Measurements from ENCODE around the gene EXOC1L. TPM values are rescaled to one million over a fixed set of nuclear protein-coding genes. Genes with fewer than 3 reads are reported as not detected.

Gene EXOC1L
- total and polyA plus RNA-seq, 2 donors (not counting 1 experiment from before 2014, with no cell fraction given): not detected

DNA sequence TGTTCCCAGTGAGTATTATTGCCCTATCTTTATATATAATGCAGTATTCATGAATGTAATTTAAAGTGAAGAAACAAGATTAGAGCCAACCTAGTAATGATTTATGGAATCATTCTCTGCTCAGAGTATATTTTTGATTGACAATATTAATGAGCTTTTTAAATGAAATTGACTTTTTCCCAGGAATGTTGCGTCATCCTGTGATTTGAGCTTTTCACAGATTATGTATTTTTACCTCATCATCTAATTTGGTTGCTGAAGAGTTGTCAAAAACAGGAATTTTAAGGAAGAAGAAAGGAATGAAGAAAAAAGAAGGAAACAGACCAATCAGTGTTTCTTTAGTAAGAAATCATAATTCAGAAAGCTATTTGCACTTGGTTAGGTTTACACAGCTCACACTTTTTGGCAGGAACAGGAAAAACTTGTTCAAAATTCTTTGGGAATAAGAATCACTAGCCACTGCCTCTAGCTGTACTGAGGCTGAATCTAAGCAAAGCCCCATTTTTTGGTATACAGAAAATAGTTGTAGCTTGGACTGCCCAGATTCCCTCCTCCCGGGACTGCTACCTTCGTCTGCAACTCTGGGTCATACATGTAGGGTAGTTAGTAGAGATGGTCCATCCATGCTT lies 61.2 kb downstream of the EXOC1L start:
- no CpG with 5 or more reads among the region's 3 CpGs for WGBS (ENCODE audit: insufficient coverage)
- no peak overlapping the region for H3K4me3 Mint-ChIP-seq
- H3K27me3 Mint-ChIP-seq: no peaks in the 10 kb centered on the region
- TF ChIP-seq, protein P1, sequence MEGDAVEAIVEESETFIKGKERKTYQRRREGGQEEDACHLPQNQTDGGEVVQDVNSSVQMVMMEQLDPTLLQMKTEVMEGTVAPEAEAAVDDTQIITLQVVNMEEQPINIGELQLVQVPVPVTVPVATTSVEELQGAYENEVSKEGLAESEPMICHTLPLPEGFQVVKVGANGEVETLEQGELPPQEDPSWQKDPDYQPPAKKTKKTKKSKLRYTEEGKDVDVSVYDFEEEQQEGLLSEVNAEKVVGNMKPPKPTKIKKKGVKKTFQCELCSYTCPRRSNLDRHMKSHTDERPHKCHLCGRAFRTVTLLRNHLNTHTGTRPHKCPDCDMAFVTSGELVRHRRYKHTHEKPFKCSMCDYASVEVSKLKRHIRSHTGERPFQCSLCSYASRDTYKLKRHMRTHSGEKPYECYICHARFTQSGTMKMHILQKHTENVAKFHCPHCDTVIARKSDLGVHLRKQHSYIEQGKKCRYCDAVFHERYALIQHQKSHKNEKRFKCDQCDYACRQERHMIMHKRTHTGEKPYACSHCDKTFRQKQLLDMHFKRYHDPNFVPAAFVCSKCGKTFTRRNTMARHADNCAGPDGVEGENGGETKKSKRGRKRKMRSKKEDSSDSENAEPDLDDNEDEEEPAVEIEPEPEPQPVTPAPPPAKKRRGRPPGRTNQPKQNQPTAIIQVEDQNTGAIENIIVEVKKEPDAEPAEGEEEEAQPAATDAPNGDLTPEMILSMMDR (IDR thresholded peaks at IDR 0.05): no peak
- no peak for TF ChIP-seq EZH2 (IDR thresholded peaks at IDR 0.05; ENCODE audit: borderline replicate concordance, insufficient read depth, low read depth, low read length, poor library complexity, severe bottlenecking)
- no peak overlapping the region for H3K27ac Mint-ChIP-seq
- no peak for DNase-seq
- ChIA-PET CTCF (interaction anchor here (1.0 kb wide), 1 partner anchor 13 kb away, joined by 4 read pairs; no protein-coding TSS in a partner anchor), POLR2A (no interaction called here)
- Histone ChIP-seq H3K4me1 (ENCODE audit: control insufficient read depth in 2 of 2, insufficient read depth in 2 of 2, low read length in 2 of 2) (no peaks in the 10 kb centered on the region), H3K36me3 (replicated peaks in 1 of 2; ENCODE audit: control extremely low read depth in 1 of 2, control insufficient read depth in 1 of 2, extremely low read depth in 1 of 2, insufficient read depth in 2 of 2, low read length in 1 of 2) (peaks cover 2 to 47% of the 10 kb centered on the region in 2 experiments), H2AFZ (ENCODE audit: insufficient read depth, low read depth, low read length, poor library complexity, severe bottlenecking) (no peak overlapping the region), H3K9me3 (ENCODE audit: control extremely low read depth in 1 of 3, control insufficient read depth in 2 of 3, insufficient read depth in 1 of 3, low read length in 2 of 3) (no peaks in the 10 kb centered on the region), H3K27ac (ENCODE audit: low read length in 2 of 2) (no peak overlapping the region), H4K20me1 (ENCODE audit: control insufficient read depth, insufficient read depth, low read length, poor library complexity, severe bottlenecking) (no peaks in the 10 kb centered on the region), H3K4me2 (replicated peaks; ENCODE audit: low read depth, low read length, poor library complexity, severe bottlenecking) (no peak overlapping the region), H3K4me3 (ENCODE audit: control extremely low read depth in 1 of 5, extremely low read depth in 1 of 5, insufficient read depth in 1 of 5, low read depth in 2 of 5, low read length in 4 of 5) (no peak overlapping the region), H3K79me2 (ENCODE audit: control insufficient read depth, insufficient read depth, low read length) (no peaks in the 10 kb centered on the region), H3K9ac (ENCODE audit: low read length) (no peak overlapping the region), H3K27me3 (replicated peaks in 1 of 4; ENCODE audit: control extremely low read depth in 1 of 4, control insufficient read depth in 3 of 4, insufficient read depth in 4 of 4, low read length in 3 of 4) (no peaks in the 10 kb centered on the region)
- H3K9me3 Mint-ChIP-seq (ENCODE audit: insufficient read depth): no peaks in the 10 kb centered on the region
- ATAC-seq (ENCODE audit: low read depth): no peak
- H3K4me1 Mint-ChIP-seq: no peaks in the 10 kb centered on the region
- intact Hi-C loops (cut with micrococcal nuclease): no loop called here

DNA sequence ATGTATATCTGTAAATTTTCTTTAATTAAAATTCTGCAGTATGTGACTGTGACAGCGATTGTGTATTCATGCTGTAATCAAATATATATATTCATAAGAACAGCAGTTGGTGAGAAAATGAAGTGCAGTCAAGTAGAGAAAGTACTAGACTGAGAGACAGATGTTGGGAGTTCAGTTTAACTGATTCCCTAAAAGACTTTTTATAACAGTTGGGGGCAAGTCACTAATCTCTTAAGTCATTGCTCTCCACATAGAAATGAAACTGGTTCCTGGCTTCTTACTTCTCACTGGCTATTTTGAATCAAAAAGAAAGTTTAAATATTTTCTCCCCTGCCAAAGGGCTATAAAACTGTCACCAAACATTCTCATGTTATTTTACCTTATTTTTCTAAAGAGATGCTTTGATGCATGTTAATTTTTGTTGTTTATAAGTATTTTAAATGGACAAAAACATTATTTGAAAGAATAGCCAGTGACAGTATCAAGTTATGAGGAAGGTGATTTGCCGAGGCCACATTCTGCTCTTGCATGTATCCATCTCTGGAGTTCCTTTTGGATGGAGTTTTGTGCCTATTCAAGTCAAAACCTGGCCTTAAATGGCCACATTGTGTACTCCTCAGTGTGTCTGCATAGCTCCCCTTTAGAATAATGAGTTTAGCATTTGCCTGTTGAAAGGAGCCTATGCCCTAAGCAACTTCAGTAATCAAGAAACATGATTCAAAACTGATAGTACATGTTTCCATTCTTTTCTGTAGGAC lies 64.7 kb downstream of the EXOC1L start:
- H3K4me3 ChIP-seq (ENCODE audit: control extremely low read depth in 1 of 5, extremely low read depth in 1 of 5, insufficient read depth in 1 of 5, low read depth in 2 of 5, low read length in 4 of 5): no peak overlapping the region
- Mint-ChIP-seq H3K4me3 (no peak overlapping the region), H3K9me3 (ENCODE audit: insufficient read depth) (no peaks in the 10 kb centered on the region), H3K27me3 (no peaks in the 10 kb centered on the region), H3K27ac (no peak overlapping the region), H3K4me1 (no peaks in the 10 kb centered on the region)
- no peaks in the 10 kb centered on the region for H3K9me3 ChIP-seq (ENCODE audit: control extremely low read depth in 1 of 3, control insufficient read depth in 2 of 3, insufficient read depth in 1 of 3, low read length in 2 of 3)
- H3K79me2 ChIP-seq (ENCODE audit: control insufficient read depth, insufficient read depth, low read length): no peaks in the 10 kb centered on the region
- H3K27me3 ChIP-seq (replicated peaks in 1 of 4; ENCODE audit: control extremely low read depth in 1 of 4, control insufficient read depth in 3 of 4, insufficient read depth in 4 of 4, low read length in 3 of 4): no peaks in the 10 kb centered on the region
- ATAC-seq (ENCODE audit: low read depth) (no peak), DNase-seq (no peak)
- H3K4me2 ChIP-seq (replicated peaks; ENCODE audit: low read depth, low read length, poor library complexity, severe bottlenecking): no peak overlapping the region
- TF ChIP-seq EZH2 (IDR thresholded peaks at IDR 0.05; ENCODE audit: borderline replicate concordance, insufficient read depth, low read depth, low read length, poor library complexity, severe bottlenecking): no peak
- TF ChIP-seq, protein P1 (IDR thresholded peaks at IDR 0.05): no peak
- no peak overlapping the region for H3K27ac ChIP-seq (ENCODE audit: low read length in 2 of 2)
- WGBS (ENCODE audit: insufficient coverage): no CpG with 5 or more reads among the region's 2 CpGs
- H4K20me1 ChIP-seq (ENCODE audit: control insufficient read depth, insufficient read depth, low read length, poor library complexity, severe bottlenecking): no peaks in the 10 kb centered on the region
- no peak overlapping the region for H2AFZ ChIP-seq (ENCODE audit: insufficient read depth, low read depth, low read length, poor library complexity, severe bottlenecking)
- no peaks in the 10 kb centered on the region for H3K4me1 ChIP-seq (ENCODE audit: control insufficient read depth in 2 of 2, insufficient read depth in 2 of 2, low read length in 2 of 2)
- CTCF ChIA-PET: no interaction called here
- no peak overlapping the region for H3K9ac ChIP-seq (ENCODE audit: low read length)
- intact Hi-C loops (cut with micrococcal nuclease): no loop called here
- POLR2A ChIA-PET: no interaction called here
- H3K36me3 ChIP-seq (replicated peaks in 1 of 2; ENCODE audit: control extremely low read depth in 1 of 2, control insufficient read depth in 1 of 2, extremely low read depth in 1 of 2, insufficient read depth in 2 of 2, low read length in 1 of 2): peaks cover 2 to 28% of the 10 kb centered on the region in 2 experiments
